SU-DHL-6 (cell line): ENCODE measurements around the gene IQCF5.

Experiments
- CTCF ChIP-seq: fragments of 200-600 bp; sonication (generic); IDR thresholded peaks from one replicate; pipeline ENCODE4 v1.5.1; 2017; ENCODE audit warnings: antibody characterized with exemption, mild to moderate bottlenecking, low read length, moderate library complexity; ENCODE audit not compliant: insufficient read depth, poor library complexity, severe bottlenecking
- EZH2phosphoT487 ChIP-seq: fragments of 200-600 bp; sonication (generic), shearing (Covaris generic); conservative IDR thresholded peaks from 2 replicates; pipeline ENCODE4 v1.6.1; 2018; ENCODE audit warnings: mild to moderate bottlenecking, antibody characterized with exemption, low read length, moderate library complexity, mixed read lengths

DNA sequence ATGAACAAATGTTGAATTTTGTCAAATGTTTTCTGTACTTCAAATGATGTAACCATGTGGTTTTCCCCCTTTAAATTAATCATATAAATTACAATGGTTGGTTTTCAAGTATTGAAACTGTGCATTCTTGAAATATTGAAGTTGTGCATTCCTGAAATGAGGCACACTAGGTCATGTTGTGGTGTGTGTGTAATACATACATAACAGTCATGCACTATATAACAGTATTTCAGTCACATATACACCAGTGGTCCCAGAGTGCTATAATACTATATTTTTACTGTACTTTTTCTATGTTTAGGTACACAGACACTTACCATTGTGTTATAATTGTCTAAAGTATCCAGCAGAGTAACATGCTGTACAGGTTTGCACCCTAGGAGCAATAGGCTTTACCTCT lies 11.0 kb upstream of the IQCF5 start:
- TF ChIP-seq CTCF (no peak), EZH2phosphoT487 (no peak)
